HUES48 (cell line): Measurements from ENCODE around the gene NPR3.

ENCODE experiments used
- H3K27ac ChIP-seq: one replicate; pipeline ENCODE4 v1.7.0; 2013; ENCODE audit warnings: low read depth, low read length, inconsistent platforms
- H3K27me3 ChIP-seq: 2 replicates; pipeline ENCODE4 v1.6.1; 2013; ENCODE audit warnings: mild to moderate bottlenecking, low read length; ENCODE audit not compliant: control insufficient read depth, insufficient read depth
- H3K36me3 ChIP-seq: 2 replicates; pipeline ENCODE4 v1.6.1; 2013; ENCODE audit warnings: low read length; ENCODE audit not compliant: control insufficient read depth, insufficient read depth
- H3K4me1 ChIP-seq: 2 replicates; pipeline ENCODE4 v1.6.1; 2013; ENCODE audit warnings: mild to moderate bottlenecking, low read length; ENCODE audit not compliant: control insufficient read depth, insufficient read depth
- H3K4me3 ChIP-seq: 2 replicates; pipeline ENCODE4 v1.5.1; 2013; ENCODE audit warnings: mild to moderate bottlenecking, low read depth, low read length
- H3K9ac ChIP-seq: 2 replicates; pipeline ENCODE4 v1.6.1; 2013; ENCODE audit warnings: mild to moderate bottlenecking, low read depth, low read length, moderate library complexity
- H3K9me3 ChIP-seq: 2 replicates; pipeline ENCODE4 v1.6.1; 2013; ENCODE audit warnings: low read length; ENCODE audit not compliant: control insufficient read depth, insufficient read depth

NPR3 gene

DNA sequence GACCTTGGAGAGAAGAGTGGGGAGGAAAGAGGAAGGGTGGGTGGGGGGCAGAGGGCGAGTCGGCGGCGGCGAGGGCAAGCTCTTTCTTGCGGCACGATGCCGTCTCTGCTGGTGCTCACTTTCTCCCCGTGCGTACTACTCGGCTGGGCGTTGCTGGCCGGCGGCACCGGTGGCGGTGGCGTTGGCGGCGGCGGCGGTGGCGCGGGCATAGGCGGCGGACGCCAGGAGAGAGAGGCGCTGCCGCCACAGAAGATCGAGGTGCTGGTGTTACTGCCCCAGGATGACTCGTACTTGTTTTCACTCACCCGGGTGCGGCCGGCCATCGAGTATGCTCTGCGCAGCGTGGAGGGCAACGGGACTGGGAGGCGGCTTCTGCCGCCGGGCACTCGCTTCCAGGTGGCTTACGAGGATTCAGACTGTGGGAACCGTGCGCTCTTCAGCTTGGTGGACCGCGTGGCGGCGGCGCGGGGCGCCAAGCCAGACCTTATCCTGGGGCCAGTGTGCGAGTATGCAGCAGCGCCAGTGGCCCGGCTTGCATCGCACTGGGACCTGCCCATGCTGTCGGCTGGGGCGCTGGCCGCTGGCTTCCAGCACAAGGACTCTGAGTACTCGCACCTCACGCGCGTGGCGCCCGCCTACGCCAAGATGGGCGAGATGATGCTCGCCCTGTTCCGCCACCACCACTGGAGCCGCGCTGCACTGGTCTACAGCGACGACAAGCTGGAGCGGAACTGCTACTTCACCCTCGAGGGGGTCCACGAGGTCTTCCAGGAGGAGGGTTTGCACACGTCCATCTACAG, 760 bp downstream of the NPR3 start:
- Histone ChIP-seq H3K4me1 (peaks cover 36% of the 10 kb centered on the region), H3K27me3 (peaks cover 91% of the 10 kb centered on the region), H3K4me3 (peak overlapping the region; percentile 59), H3K36me3 (no peaks in the 10 kb centered on the region), H3K9ac (no peak overlapping the region), H3K9me3 (no peaks in the 10 kb centered on the region), H3K27ac (no peak overlapping the region)

GRCh38 chr5:32712481-32713360, 1.6 kb downstream of the NPR3 start:
- Histone ChIP-seq H3K36me3 (no peaks in the 10 kb centered on the region), H3K9me3 (no peaks in the 10 kb centered on the region), H3K9ac (no peak overlapping the region), H3K27ac (no peak overlapping the region), H3K4me3 (peak overlapping the region; percentile 59), H3K27me3 (peaks cover 88% of the 10 kb centered on the region), H3K4me1 (peaks cover 36% of the 10 kb centered on the region)

DNA sequence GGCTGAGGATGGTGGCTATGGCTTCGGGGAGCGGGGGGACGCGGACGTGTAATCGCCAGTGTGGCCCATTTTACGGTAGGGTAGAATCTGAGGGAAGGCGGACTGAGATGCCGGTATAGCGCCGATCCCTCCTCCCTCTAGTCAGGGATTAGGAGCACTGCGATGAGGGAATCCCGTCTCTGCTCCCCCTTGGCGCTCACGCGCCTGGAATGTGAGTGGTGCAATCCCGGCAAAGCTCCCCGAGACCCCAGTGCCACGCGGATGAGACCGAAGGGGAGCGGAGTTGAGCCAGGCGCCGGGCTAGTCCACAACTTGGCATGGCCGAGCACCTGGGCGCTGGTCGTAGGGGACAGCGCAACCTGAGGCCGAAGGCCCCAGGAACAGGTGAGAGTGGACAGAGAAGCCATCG, 2.2 kb downstream of the NPR3 start:
- H3K4me3 ChIP-seq: peak overlapping the region; percentile 59

GRCh38 chr5:32713770-32714381, 2.8 kb downstream of the NPR3 start:
- Histone ChIP-seq H3K27me3 (peaks cover 77% of the 10 kb centered on the region), H3K27ac (no peak overlapping the region), H3K4me3 (peak overlapping the region; percentile 59), H3K36me3 (no peaks in the 10 kb centered on the region), H3K9me3 (no peaks in the 10 kb centered on the region), H3K4me1 (peaks cover 32% of the 10 kb centered on the region), H3K9ac (no peak overlapping the region)

More for the DNA sequence above, 2.2 kb downstream of the NPR3 start:
- Histone ChIP-seq H3K27ac (no peak overlapping the region), H3K4me1 (peaks cover 36% of the 10 kb centered on the region), H3K9ac (no peak overlapping the region), H3K36me3 (no peaks in the 10 kb centered on the region), H3K27me3 (peaks cover 82% of the 10 kb centered on the region), H3K9me3 (no peaks in the 10 kb centered on the region)

- no peak overlapping the region for H3K4me3 ChIP-seq
- no peak overlapping the region for H3K9ac ChIP-seq
- H3K4me1 ChIP-seq: peaks cover 25% of the 10 kb centered on the region
- H3K27me3 ChIP-seq: peaks cover 67% of the 10 kb centered on the region
- no peak overlapping the region for H3K27ac ChIP-seq
- no peaks in the 10 kb centered on the region for H3K36me3 ChIP-seq
- no peaks in the 10 kb centered on the region for H3K9me3 ChIP-seq
Observed at GRCh38 chr5:32714836-32715235, 3.7 kb downstream of the NPR3 start.

DNA sequence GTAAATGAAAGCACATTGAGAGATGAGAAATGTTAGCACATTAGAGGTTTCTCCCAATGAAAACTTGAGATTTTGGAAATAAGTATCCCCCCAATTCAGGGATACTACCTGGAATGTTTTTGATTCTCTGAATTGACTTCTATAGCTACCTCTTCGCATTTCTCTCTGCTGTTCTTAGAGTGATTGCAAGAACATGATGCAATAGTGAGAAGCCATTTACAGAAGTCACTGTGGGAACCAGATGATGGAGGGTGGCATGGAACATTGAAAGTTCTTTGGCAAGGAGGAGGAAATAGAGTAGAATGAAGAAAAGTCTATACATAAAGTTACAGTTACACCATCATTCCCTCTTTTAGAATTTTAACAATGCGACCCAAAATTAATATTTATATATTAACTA, 9.2 kb downstream of the NPR3 start:
- Histone ChIP-seq H3K27ac (no peak overlapping the region), H3K9me3 (no peaks in the 10 kb centered on the region), H3K27me3 (peaks cover 12% of the 10 kb centered on the region), H3K4me1 (no peaks in the 10 kb centered on the region), H3K4me3 (no peak overlapping the region), H3K9ac (no peak overlapping the region), H3K36me3 (no peaks in the 10 kb centered on the region)

DNA sequence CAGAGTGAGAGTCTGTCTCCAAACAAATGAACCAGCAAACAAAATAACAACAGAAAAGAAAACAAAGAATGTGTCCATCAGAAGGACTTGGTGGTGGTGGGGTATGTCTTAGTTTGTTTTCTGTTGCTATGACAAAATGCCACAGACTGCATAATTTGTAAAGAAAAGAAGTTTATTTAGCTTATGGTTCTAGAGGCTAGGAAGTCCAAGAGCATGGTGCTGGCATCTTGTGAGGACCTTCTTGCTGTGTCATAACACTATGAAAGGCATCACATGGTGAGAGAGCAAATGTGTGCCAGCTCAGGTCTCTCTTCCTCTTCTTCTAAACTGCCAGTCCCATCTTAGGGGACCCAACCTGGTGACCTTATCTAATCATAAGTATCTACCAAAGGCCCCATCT, 10.5 kb downstream of the NPR3 start:
- no peaks in the 10 kb centered on the region for H3K4me1 ChIP-seq
- no peak overlapping the region for H3K9ac ChIP-seq
- no peak overlapping the region for H3K27ac ChIP-seq
- H3K4me3 ChIP-seq: no peak overlapping the region
- H3K27me3 ChIP-seq: no peaks in the 10 kb centered on the region
- no peaks in the 10 kb centered on the region for H3K9me3 ChIP-seq
- H3K36me3 ChIP-seq: no peaks in the 10 kb centered on the region

DNA sequence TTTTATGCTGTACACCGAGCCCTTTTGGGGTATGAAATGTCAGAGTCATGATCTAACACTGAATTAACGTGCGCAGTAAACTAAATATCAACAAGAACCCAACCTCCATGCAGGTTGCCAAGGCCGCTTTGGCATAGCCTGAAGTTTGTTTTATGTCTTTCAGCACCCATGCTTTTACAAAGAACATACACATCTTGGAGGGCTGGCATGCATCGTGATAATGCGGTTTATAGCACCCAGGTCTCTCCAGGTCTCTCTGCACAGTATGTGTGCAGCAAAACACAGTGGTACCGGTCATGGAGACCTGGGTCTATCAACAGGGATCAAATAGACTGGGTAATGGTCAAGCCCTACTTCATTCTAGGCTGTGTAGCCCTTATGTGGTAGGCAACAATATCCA, 11.8 kb downstream of the NPR3 start:
- H3K9ac ChIP-seq: no peak overlapping the region
- no peaks in the 10 kb centered on the region for H3K9me3 ChIP-seq
- no peaks in the 10 kb centered on the region for H3K36me3 ChIP-seq
- H3K27me3 ChIP-seq: no peaks in the 10 kb centered on the region
- no peaks in the 10 kb centered on the region for H3K4me1 ChIP-seq
- H3K4me3 ChIP-seq: no peak overlapping the region
- H3K27ac ChIP-seq: no peak overlapping the region

DNA sequence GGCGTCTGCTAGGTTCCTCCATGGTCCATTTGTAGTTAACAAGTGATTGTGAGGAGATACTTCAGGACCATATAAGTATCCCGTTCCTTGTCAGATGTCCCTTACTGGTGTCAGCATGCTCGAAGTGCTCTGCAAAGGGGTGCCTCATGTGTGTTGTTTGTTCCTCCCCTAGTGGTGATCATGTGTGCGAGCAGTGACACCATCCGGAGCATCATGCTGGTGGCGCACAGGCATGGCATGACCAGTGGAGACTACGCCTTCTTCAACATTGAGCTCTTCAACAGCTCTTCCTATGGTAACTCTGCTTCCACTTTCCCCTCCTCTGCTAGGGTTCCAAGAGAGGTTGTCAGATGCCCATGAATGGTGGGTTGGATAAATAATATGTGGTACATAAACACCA, 13.4 kb downstream of the NPR3 start:
- no peaks in the 10 kb centered on the region for H3K36me3 ChIP-seq
- no peaks in the 10 kb centered on the region for H3K4me1 ChIP-seq
- H3K9ac ChIP-seq: no peak overlapping the region
- no peaks in the 10 kb centered on the region for H3K9me3 ChIP-seq
- H3K4me3 ChIP-seq: no peak overlapping the region
- no peak overlapping the region for H3K27ac ChIP-seq
- H3K27me3 ChIP-seq: no peaks in the 10 kb centered on the region

DNA sequence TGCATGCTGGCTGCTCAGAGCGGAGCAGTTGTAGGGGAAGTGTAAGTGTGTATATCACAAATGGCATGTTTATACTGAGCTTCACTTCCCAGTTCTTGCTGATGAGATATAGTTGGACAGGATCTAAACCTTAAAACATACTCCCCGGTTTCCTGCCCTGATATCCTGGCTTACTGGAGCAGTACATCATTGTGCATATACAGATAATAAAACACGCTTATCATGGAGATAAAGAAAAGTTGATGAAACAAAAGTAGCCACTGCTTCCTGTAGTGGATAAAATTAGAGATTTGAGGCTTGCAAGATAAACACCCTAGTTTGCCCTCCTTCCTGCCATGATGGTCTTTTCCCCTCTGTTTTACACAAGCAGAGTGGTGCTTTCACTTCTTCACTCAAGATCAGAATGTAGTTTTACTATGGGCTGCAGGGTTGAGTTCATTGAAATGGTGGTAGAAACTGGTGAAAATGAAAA, 15.0 kb downstream of the NPR3 start:
- Histone ChIP-seq H3K27ac (no peak overlapping the region), H3K9ac (no peak overlapping the region), H3K9me3 (no peaks in the 10 kb centered on the region), H3K36me3 (no peaks in the 10 kb centered on the region), H3K4me1 (no peaks in the 10 kb centered on the region), H3K4me3 (no peak overlapping the region), H3K27me3 (no peaks in the 10 kb centered on the region)
